Erythroblast (primary cell): ENCODE measurements around the gene DLX6.

Experiments
- GATA1 ChIP-seq: IDR thresholded peaks from 2 replicates; pipeline ENCODE4 v1.6.1; 2011; ENCODE audit warnings: low read depth, mild to moderate bottlenecking, control low read depth, low read length, moderate library complexity
- POLR2A ChIP-seq: IDR thresholded peaks from 2 replicates; pipeline ENCODE4 v1.6.1; 2011; ENCODE audit warnings: mild to moderate bottlenecking, low read length

DNA sequence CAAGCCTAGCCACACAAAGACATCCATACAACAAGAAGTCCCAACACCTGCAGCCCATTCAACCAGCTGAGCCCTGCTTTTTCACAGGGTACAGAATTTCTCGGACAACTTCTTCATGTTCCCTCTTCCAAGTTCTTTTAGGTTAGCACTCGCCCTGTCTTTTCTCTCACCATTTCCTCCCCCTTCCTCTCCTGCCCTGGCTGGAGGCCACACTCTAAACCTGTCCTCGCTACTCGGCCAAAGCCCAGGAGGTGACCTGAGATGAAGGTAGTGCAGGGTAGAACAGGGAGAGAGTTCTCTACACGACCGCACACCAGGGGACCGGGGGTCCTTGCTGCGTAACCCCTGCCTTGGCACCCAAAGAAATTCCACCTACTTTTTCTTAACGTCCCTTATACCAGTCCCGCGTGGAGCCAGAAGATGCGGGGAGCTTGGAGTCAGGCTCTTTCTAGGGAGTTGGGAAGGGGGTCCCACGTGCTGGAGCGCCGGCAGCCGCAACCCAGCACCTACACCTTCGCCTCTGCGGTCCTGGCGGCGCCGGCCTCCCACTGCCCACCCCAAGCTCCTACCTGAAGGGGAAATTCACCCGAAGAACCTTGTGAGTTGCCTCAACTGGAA is 16.0 kb upstream of the DLX6 start:
- TF ChIP-seq POLR2A (no peak), GATA1 (no peak)
